HUDEP-2 (cell line): Measurements from ENCODE around the gene CCDC7.
"Not testable (repeated sequence)": the region's sequence is repeated elsewhere in the genome, so short reads cannot be mapped to it uniquely, and the experiment has no call there.

Source experiments
- DNase-seq, 76 experiments: peaks; one replicate each; lab custom pipeline; 2025; ENCODE audit not compliant: unreplicated experiment in 76 of 76; lab: John Stamatoyannopoulos, UW

The CCDC7 gene

DNA sequence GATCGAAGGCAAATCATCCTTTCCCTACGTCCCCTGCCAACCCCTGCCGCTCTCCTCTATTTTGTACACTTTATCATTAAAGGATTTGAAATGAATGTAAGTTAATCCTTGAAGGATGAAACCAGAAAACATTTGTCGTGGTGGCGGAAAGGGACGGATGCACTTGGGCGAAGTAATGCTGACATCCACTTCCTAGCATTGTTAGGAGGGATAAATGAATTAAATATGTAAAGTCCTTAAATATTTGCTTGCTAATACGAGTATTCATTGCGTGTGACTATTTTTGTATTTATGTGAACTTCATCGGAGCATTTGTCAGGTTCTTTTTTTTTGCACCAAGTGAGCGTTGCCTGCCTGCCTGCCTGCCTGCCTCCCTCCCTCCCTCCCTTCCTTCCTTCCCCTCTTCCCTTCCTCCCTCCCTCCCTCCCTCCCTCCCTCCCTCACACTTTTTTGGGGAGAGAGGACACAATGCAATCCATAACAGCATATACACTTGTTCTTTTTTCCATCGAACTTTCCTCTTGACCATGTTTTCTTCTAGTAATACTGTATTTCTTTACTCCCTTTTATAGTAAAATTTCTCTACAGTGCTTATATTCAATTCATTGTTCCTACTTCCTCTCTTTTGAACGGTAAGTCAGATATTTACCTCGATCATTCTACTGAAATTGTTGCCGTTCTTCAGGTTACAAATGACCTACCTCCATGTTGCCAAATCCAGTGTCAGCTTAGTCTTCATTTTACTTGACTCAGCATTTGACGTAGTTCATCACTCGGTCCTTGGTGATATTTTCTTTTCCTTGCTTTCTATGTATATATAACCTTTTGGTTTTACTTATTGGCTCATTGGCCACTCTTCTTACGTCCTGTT, 831 bp downstream of the CCDC7 start:
- peak in 13 of 76 experiments; percentile 4 to 47 (median 20) for DNase-seq

DNA sequence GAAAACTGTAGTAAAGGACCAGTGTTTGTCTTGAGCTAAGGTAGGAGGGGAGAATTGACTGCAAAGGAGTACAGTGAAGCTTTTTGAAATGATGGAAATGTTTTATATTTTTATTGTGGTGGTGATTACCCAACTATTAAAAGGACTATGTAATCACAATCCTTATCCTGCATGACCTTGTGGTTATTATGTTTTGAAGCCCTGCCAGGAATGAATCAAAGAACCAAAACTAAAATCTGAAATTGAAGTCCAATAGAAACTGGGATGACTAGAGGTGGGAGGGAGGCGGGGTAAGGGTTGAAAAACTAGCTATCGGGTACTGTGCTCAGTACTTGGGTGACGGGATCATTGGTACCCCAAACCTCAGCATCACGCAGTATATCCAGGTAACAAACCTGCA, 8.2 kb downstream of the CCDC7 start:
- DNase-seq, result no peak

DNA sequence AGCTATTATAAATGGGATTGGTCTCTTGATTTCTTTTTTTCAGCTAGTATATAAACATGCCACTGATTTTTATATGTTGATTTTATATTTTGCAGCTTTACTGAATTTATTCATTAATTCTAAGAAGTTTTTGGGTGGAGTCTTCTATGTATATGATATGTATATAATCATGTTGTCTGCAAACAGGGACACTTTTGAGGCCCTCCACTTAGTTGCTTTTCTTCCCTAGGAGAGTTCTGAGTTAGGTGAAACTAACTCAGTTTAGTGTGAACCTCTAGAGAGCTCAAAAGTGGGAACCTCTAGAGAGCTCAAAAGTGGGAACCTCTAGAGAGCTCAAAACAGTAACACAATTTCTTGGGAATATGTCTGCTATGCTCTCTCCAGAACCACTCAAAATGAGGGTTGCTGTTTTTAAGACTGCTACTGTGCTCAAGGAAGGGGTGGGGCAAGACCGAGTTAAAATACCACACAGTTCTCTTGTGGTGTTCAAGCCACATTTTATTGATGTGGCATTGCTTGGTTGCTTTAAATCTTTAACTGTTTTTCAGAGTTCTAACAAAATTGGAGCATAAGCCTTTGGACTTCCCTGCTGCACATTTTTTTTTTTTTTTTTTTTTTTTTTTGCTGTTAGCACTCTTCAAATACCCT, 13.2 kb downstream of the CCDC7 start:
- no peak for DNase-seq

GRCh38 chr10:32461203-32461602, 15.3 kb downstream of the CCDC7 start:
- no peak for DNase-seq

- no peak for DNase-seq
Measured at GRCh38 chr10:32471232-32471631, 25.3 kb downstream of the CCDC7 start.

DNA sequence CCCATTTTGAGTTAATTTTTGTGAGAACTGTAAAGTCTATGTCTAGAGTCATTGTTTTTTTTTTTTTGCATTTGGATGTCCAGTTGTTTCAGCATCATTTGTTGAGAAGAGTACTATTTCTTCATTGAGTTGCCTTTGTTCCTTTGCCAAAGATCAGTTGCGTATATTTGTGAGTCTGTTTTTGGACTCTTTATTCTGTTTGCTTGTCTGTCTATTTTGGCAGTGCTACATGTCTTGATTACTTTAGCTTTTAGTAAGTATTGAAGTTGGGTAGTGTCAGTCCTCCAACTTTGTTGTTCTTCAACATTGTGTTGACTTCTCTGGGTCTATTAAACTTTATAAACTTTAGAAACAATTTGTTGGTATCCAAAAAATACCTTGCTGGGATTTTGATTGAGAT, 31.6 kb downstream of the CCDC7 start:
- DNase-seq, result no peak

DNA sequence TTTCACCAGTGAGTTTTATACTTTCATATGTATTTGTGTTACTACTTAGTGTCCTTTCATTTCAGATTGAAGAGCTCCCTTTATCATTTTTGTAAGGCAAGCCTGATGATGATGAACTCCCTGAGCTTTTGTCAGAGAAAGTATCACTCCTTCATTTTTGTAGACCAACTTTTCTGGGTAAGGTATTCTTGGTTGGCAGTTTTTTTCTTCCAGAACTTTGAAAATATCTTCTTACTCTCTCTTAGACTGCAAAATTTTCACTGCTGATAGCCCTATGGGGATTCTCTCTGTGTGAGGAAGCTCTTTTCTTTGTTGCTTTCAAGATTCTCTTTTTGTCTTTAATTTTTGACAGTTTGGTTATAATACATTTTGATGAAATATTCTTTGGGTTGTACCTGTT, 35.7 kb downstream of the CCDC7 start:
- DNase-seq, result no peak

DNA sequence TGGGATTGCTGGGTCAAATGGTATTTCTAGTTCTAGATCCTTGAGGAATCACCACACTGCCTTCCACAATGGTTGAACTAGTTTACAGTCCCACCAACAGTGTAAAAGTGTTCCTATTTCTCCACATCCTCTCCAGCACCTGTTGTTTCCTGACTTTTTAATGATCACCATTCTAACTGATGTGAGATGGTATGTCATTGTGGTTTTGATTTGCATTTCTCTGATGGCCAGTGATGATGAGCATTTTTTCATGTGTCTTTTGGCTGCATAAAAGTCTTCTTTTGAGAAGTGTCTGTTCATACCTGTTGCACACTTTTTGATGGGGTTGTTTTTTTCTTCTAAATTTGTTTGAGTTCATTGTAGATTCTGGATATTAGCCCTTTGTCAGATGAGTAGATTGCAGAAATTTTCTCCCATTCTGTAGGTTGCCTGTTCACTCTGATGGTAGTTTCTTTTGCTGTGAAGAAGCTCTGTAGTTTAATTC, 37.1 kb downstream of the CCDC7 start:
- not testable (repeated sequence) for DNase-seq

GRCh38 chr10:32488038-32488437, 42.1 kb downstream of the CCDC7 start:
- not testable (repeated sequence) for DNase-seq

- no peak for DNase-seq
Measured at GRCh38 chr10:32489158-32489557, 43.2 kb downstream of the CCDC7 start.

DNA sequence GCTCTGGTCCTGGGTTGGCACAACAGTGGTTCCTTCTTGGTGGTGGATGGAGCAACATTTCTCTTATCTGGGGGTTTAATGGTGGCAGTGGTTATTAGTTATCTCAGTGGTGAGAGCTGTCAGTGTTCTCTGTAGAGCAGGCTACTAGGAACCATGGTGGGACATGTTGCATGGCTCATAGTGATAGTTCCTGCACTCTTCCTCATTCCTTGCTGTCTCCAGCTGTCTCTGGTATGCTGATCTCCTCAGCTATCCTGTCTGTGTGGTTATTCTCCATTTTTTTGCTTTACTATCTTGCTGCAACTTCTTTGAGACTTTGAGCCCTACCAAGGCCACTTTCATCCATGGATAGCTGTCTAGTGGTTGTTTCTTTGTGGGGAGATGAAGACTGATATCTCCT, 44.0 kb downstream of the CCDC7 start:
- no peak for DNase-seq

DNA sequence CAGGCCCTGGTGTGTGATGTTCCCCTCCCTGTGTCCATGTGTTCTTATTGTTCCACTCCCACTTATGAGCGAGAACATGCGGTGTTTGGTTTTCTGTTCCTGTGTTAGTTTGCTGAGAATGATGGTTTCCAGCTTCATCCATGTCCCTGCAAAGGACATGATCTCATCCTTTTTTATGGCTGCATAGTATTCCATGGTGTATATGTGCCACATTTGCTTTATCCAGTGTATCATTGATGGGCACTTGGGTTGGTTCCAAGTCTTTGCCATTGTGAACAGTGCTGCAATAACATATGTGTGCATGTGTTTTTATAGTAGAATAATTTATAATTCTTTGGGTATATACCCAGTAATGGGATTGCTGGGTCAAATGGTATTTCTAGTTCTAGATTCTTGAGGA, 48.6 kb downstream of the CCDC7 start:
- not testable (repeated sequence) for DNase-seq

- DNase-seq, result not testable (repeated sequence)
Measured at GRCh38 chr10:32500136-32500535, 54.2 kb downstream of the CCDC7 start.

DNA sequence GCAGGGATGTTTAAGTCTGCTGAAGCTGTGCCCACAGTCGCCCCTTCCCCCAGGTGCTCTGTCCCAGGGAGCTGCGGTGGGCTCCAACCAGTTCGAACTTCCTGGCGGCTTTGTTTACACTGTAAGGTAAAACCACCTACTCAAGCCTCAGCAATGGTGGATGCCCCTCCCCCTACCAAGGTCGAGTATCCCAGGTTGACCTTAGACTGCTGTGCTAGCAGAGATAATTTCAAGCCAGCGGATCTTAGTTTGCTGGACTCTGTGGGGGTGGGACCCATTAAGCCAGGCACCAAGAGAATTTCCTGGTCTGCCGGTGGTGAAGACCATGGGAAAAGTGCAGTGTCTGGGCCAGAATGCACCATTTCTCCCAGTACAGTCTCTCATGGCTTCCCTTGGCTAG, 56.0 kb downstream of the CCDC7 start:
- DNase-seq, result no peak

DNA sequence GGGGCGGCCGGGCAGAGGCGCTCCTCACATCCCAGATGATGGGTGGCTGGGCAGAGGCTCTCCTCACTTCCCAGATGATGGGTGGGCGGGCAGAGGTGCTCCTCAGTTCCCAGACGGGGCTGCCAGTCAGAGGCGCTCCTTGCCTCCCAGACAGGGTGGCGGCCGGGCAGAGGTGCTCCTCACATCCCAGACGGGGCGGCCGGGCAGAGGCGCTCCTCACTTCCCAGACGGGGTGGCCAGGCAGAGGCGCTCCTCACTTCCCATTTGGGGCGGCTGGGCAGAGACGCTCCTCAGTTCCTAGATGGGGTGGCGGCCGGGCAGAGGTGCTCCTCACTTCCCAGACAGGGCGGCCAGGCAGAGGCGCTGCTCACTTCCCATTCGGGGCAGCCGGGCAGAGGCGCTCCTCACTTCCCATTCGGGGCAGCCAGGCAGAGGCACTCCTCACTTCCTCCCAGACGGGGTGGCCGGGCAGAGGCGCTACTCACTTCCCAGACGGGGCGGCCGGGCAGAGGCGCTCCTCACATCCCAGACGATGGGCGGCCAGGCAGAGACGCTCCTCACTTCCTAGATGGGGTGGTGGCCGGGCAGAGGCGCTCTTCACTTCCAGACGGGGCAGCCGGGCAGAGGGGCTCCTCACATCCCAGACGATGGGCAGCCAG, 60.0 kb downstream of the CCDC7 start:
- not testable (repeated sequence) for DNase-seq

DNA sequence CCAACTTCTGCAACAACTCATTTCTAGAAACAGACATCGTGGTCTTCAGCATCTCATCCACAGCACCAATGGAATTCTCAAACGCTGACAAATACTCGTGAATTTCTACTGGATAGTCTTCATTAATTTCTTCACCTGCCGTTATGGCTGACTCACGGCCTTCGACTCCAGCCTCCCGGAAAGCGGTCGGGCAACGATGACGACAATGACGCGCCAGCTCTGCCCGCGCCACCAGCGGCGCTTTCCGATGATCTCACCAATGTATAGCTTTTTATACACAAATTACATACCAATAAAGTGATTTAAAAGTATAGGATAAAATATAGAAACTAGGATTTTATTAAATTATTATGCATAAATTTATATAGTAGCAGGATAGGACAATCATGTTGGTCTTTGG, 65.7 kb downstream of the CCDC7 start:
- DNase-seq, result no peak

DNA sequence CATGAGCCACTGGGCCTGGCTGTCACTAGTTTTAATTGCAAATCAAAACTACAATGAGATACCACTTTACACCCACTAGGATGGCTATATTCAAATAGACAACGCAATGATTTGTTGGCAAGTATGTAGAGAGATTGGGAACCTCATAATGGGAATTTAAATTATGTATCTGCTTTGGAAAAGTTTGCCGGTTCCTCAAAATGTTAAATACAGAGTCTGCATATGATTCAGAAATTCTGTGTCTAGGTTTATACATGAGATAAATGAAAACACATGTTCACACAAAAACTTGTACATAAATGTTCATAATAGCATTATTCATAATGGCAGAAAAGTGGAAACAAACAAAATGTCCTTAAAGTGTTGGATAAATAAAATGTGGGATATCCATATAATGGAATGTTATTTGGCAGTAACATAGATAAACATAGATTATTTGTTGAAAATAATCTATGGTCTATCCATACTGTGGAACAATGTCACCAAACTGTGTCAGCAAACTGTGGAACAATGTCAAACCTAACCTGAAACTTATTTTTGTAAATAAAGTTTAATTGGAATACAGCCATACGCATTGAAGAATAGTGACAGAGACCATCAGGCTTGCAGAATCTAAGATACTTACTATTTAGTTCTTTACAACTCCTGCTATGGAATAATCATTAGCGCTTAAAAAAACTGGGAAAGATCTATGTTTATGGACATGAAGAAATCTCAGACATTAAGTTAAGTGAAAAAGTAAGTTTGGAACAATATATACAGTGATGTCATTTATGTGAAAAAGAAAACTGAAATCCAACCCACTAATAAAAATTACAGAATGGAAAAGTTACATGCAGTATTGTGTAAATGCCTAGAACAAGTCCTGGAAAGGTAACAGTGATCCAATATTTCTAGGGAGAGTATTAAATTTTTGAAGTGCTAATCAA, 70.9 kb downstream of the CCDC7 start:
- DNase-seq, result no peak

DNA sequence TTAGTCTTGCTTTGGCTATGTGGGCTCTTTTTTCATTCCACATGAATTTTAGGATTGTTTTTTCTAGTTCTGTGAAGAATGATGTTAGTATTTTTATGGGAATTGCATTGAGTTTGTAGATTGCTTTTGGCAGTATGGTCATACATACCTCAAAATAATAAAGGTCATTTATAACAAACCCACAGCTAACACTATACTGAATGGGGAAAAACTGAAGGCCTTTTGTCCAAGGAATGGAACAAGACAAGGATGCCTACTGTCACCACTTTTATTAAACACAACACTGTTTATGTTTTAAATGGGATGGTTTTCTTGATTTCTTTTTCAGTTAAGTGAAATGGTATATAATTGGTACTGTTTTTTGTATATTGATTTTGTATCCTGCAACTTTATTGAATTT, 84.3 kb downstream of the CCDC7 start:
- DNase-seq, result no peak

GRCh38 chr10:32538256-32538655, 92.3 kb downstream of the CCDC7 start:
- DNase-seq, result no peak

DNA sequence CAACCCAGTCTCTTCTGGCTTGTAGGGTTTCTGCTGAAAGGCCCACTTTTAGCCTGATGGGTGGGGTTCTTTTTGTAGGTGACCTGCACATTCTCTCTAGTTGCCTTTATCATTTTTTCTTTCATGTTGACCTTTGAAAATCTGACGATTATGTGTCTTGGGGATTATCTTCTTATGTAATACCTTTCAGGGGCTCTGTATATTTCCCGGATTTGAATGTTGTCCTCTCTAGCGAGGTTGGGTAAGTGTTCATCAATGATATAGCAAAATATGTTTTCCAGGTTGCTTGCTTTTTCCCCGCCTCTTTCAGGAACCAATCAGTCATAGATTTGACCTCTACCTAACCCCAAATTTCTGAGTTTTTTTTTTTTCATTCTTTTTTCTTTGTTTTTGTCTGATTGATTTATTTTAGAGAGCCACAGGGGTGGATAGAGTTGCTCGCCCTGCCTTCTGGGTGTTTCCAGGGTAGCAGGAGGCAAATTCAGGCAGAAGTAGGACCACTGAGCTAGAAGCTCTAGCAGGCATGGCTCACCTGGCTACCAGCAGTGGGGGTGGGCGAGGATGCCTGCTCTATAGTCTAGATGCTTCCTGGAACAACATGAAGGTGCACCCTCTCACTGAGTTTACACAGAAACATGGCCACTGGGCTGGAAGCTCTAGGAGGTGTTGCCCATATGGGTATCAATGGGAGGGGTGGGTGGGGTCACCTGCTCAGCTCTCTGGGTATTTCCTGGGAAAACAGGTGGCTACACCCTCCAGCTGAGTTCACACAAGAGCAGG, 94.9 kb downstream of the CCDC7 start:
- DNase-seq, result no peak
